HL-60 (cell line): ENCODE data around the gene SMC3.

ENCODE experiments used
- GABPA ChIP-seq: IDR thresholded peaks from 2 replicates; pipeline ENCODE4 v1.6.1; 2012; ENCODE audit warnings: low read depth
- POLR2AphosphoS5 ChIP-seq: IDR thresholded peaks from 2 replicates; pipeline ENCODE4 v1.6.1; 2012; ENCODE audit warnings: low read depth
- SPI1 ChIP-seq: IDR thresholded peaks from 2 replicates; pipeline ENCODE4 v1.6.1; 2012; ENCODE audit warnings: low read depth, mild to moderate bottlenecking, borderline replicate concordance
- TF ChIP-seq, protein P1 (sequence below): IDR thresholded peaks from one replicate; pipeline ENCODE4 v1.5.1; 2011; ENCODE audit warnings: low read length, control low read depth, inconsistent platforms; ENCODE audit not compliant: insufficient read depth
- TF ChIP-seq, protein P2 (sequence below): IDR thresholded peaks from 2 replicates; pipeline ENCODE4 v1.6.1; 2012; ENCODE audit warnings: low read depth; ENCODE audit not compliant: insufficient replicate concordance

DNA sequence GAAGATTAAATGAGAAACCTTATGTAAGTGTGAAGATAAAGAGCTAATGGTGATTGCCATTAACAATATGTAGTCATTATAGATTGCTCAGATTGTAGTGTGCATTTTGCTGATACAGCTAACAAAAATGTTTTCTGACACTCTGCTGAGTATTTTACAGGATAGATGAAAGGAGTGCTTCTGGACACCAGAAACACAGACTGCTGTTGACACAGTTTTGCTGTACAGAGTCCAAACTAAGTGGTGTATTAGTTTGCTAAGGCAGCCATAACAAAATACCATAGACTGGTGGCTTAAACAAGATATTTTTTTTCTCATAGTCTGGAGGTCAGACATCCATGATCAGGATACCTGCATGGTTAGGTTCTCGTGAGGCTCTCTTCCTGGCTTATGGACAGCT, 2.2 kb downstream of the SMC3 start:
- TF ChIP-seq SPI1 (no peak), POLR2AphosphoS5 (no peak), GABPA (no peak)
- TF ChIP-seq, protein P1, sequence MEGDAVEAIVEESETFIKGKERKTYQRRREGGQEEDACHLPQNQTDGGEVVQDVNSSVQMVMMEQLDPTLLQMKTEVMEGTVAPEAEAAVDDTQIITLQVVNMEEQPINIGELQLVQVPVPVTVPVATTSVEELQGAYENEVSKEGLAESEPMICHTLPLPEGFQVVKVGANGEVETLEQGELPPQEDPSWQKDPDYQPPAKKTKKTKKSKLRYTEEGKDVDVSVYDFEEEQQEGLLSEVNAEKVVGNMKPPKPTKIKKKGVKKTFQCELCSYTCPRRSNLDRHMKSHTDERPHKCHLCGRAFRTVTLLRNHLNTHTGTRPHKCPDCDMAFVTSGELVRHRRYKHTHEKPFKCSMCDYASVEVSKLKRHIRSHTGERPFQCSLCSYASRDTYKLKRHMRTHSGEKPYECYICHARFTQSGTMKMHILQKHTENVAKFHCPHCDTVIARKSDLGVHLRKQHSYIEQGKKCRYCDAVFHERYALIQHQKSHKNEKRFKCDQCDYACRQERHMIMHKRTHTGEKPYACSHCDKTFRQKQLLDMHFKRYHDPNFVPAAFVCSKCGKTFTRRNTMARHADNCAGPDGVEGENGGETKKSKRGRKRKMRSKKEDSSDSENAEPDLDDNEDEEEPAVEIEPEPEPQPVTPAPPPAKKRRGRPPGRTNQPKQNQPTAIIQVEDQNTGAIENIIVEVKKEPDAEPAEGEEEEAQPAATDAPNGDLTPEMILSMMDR, result no peak
- TF ChIP-seq, protein P2, sequence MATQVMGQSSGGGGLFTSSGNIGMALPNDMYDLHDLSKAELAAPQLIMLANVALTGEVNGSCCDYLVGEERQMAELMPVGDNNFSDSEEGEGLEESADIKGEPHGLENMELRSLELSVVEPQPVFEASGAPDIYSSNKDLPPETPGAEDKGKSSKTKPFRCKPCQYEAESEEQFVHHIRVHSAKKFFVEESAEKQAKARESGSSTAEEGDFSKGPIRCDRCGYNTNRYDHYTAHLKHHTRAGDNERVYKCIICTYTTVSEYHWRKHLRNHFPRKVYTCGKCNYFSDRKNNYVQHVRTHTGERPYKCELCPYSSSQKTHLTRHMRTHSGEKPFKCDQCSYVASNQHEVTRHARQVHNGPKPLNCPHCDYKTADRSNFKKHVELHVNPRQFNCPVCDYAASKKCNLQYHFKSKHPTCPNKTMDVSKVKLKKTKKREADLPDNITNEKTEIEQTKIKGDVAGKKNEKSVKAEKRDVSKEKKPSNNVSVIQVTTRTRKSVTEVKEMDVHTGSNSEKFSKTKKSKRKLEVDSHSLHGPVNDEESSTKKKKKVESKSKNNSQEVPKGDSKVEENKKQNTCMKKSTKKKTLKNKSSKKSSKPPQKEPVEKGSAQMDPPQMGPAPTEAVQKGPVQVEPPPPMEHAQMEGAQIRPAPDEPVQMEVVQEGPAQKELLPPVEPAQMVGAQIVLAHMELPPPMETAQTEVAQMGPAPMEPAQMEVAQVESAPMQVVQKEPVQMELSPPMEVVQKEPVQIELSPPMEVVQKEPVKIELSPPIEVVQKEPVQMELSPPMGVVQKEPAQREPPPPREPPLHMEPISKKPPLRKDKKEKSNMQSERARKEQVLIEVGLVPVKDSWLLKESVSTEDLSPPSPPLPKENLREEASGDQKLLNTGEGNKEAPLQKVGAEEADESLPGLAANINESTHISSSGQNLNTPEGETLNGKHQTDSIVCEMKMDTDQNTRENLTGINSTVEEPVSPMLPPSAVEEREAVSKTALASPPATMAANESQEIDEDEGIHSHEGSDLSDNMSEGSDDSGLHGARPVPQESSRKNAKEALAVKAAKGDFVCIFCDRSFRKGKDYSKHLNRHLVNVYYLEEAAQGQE, result no peak
